HCT116 (cell line): ENCODE data around the gene THSD4.

Source experiments
- ELF1 ChIP-seq: IDR thresholded peaks from 2 replicates; pipeline ENCODE4 v1.6.1; 2012; ENCODE audit warnings: low read depth, borderline replicate concordance
- POLR2A ChIP-seq: IDR thresholded peaks from 2 replicates; pipeline ENCODE4 v1.7.0; 2011; ENCODE audit warnings: borderline replicate concordance; ENCODE audit not compliant: insufficient read depth, insufficient read length; ENCODE audit errors: extremely low read depth
- SIN3A ChIP-seq: IDR thresholded peaks from 2 replicates; pipeline ENCODE4 v1.6.1; 2012; ENCODE audit warnings: low read depth
- TF ChIP-seq, protein P1 (sequence below): IDR thresholded peaks from 2 replicates; pipeline ENCODE4 v1.6.1; 2012

- TF ChIP-seq SIN3A (no peak), ELF1 (no peak), POLR2A (no peak)
- TF ChIP-seq, protein P1, sequence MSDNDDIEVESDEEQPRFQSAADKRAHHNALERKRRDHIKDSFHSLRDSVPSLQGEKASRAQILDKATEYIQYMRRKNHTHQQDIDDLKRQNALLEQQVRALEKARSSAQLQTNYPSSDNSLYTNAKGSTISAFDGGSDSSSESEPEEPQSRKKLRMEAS, result no peak
Measured at GRCh38 chr15:71207141-71207540, 91.9 kb downstream of the THSD4 start.
